ENCODE data around the gene CAMKMT. TPM values are rescaled to one million over a fixed set of nuclear protein-coding genes. Genes with fewer than 3 reads are reported as not detected.

Gene CAMKMT
- total RNA-seq, 1 experiment from 2014 or later = 17.4 TPM

- TF ChIP-seq CTCF (conservative IDR thresholded peaks at IDR 0.05) = no peak
- Histone ChIP-seq H2BK120ac (ENCODE audit: low read depth, low read length, poor library complexity, severe bottlenecking) (no peak overlapping the region), H4K20me1 (ENCODE audit: control insufficient read depth, insufficient read depth, insufficient read length) (no peaks in the 10 kb centered on the region), H4K8ac (replicated peaks; ENCODE audit: insufficient read length, low read depth, low read length) (no peak overlapping the region), H3K23me2 (ENCODE audit: insufficient read length, low read depth, low read length, poor library complexity, severe bottlenecking) (no peaks in the 10 kb centered on the region), H2BK15ac (ENCODE audit: low read depth, low read length) (no peak overlapping the region), H3K79me2 (ENCODE audit: insufficient read depth, low read length) (no peaks in the 10 kb centered on the region), H2BK5ac (ENCODE audit: insufficient read length, low read length) (no peak overlapping the region), H3K4me2 (ENCODE audit: insufficient read depth, insufficient read length, low read length) (no peak overlapping the region), H4K5ac (ENCODE audit: insufficient read length, low read depth, low read length) (no peak overlapping the region), H4K91ac (ENCODE audit: insufficient read length, low read depth, low read length) (no peak overlapping the region), H3K14ac (ENCODE audit: insufficient read depth, low read length) (no peak overlapping the region), H3K27ac (ENCODE audit: insufficient read length, low read depth, low read length) (no peak overlapping the region), H2AK5ac (ENCODE audit: insufficient read length, low read length) (no peak overlapping the region), H2AFZ (ENCODE audit: low read length) (no peak overlapping the region), H3K27me3 (ENCODE audit: insufficient read depth, low read length) (no peaks in the 10 kb centered on the region), H2BK20ac (ENCODE audit: low read depth, low read length, poor library complexity, severe bottlenecking) (no peak overlapping the region), H3K4ac (ENCODE audit: low read depth, low read length) (no peak overlapping the region), H2BK12ac (ENCODE audit: insufficient read length, low read depth, low read length) (no peak overlapping the region), H3T11ph (ENCODE audit: low read length) (no peak overlapping the region), H3K23ac (ENCODE audit: insufficient read length, low read depth, low read length) (no peak overlapping the region), H3K9ac (ENCODE audit: extremely low read depth, insufficient read length, low read length) (no peak overlapping the region), H3K18ac (ENCODE audit: insufficient read length, low read depth, low read length) (no peak overlapping the region), H3K79me1 (ENCODE audit: insufficient read depth, low read depth, low read length, poor library complexity, severe bottlenecking) (no peaks in the 10 kb centered on the region), H3K56ac (ENCODE audit: insufficient read length, low read depth, low read length) (no peak overlapping the region), H3K4me1 (ENCODE audit: insufficient read depth, low read length) (no peaks in the 10 kb centered on the region), H3K9me3 (ENCODE audit: control insufficient read depth, low read depth, low read length) (no peaks in the 10 kb centered on the region)
- Mint-ChIP-seq H3K9me3 (no peaks in the 10 kb centered on the region), H3K4me3 (no peak overlapping the region), H3K27me3 (ENCODE audit: low read depth) (no peaks in the 10 kb centered on the region), H3K27ac (peak overlapping the region in 1 of 3 experiments; percentile 18; a peak in 1 of 7 replicates), H3K36me3 (ENCODE audit: insufficient read depth in 1 of 3, low read depth in 3 of 3) (no peaks in the 10 kb centered on the region), H3K4me1 (peaks cover 8 to 10% of the 10 kb centered on the region in 2 experiments; a peak in 2 of 4 replicates)
- DNase-seq = no peak
- WGBS (ENCODE audit: extremely low coverage, insufficient read length, low lambda C conversion rate) = no CpG with 5 or more reads among the region's 3 CpGs
Measured at GRCh38 chr2:44496130-44496529, 134.4 kb downstream of the CAMKMT start.

All from H9 (cell line).